Measurements from ENCODE around the gene NNMT. TPM values are rescaled to one million over a fixed set of nuclear protein-coding genes. Genes with fewer than 3 reads are reported as not detected.

Gene NNMT
- total RNA-seq, 1 experiment from 2014 or later: not detected

GRCh38 chr11:114307524-114308203 lies 11.5 kb downstream of the NNMT start:
- H4K5ac ChIP-seq (ENCODE audit: insufficient read length, low read depth, low read length): no peak overlapping the region
- H3K9me3 ChIP-seq (ENCODE audit: control insufficient read depth, low read depth, low read length): no peaks in the 10 kb centered on the region
- no peak overlapping the region for H3K18ac ChIP-seq (ENCODE audit: insufficient read length, low read depth, low read length)
- no peak overlapping the region for H4K8ac ChIP-seq (replicated peaks; ENCODE audit: insufficient read length, low read depth, low read length)
- no peak overlapping the region for H3K56ac ChIP-seq (ENCODE audit: insufficient read length, low read depth, low read length)
- Mint-ChIP-seq H3K4me1 (peaks cover 5 to 8% of the 10 kb centered on the region in 2 experiments; a peak in 3 of 4 replicates), H3K9me3 (no peaks in the 10 kb centered on the region; a peak in 1 of 5 replicates), H3K27ac (peak overlapping the region in 1 of 3 experiments; percentile 22; a peak in 1 of 7 replicates), H3K4me3 (no peak overlapping the region), H3K27me3 (ENCODE audit: low read depth) (peaks cover 12% of the 10 kb centered on the region), H3K36me3 (ENCODE audit: insufficient read depth in 1 of 3, low read depth in 3 of 3) (no peaks in the 10 kb centered on the region)
- H3K14ac ChIP-seq (ENCODE audit: insufficient read depth, low read length): no peak overlapping the region
- H4K20me1 ChIP-seq (ENCODE audit: control insufficient read depth, insufficient read depth, insufficient read length): no peaks in the 10 kb centered on the region
- no peaks in the 10 kb centered on the region for H3K4me1 ChIP-seq (ENCODE audit: insufficient read depth, low read length)
- no peak overlapping the region for H2BK20ac ChIP-seq (ENCODE audit: low read depth, low read length, poor library complexity, severe bottlenecking)
- no peaks in the 10 kb centered on the region for H3K79me1 ChIP-seq (ENCODE audit: insufficient read depth, low read depth, low read length, poor library complexity, severe bottlenecking)
- H3K4ac ChIP-seq (ENCODE audit: low read depth, low read length): no peak overlapping the region
- H3K27me3 ChIP-seq (ENCODE audit: insufficient read depth, low read length): no peaks in the 10 kb centered on the region
- no peak overlapping the region for H2BK5ac ChIP-seq (ENCODE audit: insufficient read length, low read length)
- H3K27ac ChIP-seq (ENCODE audit: insufficient read length, low read depth, low read length): no peak overlapping the region
- no peak overlapping the region for H2BK15ac ChIP-seq (ENCODE audit: low read depth, low read length)
- H2BK12ac ChIP-seq (ENCODE audit: insufficient read length, low read depth, low read length): no peak overlapping the region
- no peak for DNase-seq
- no peak overlapping the region for H3K23ac ChIP-seq (ENCODE audit: insufficient read length, low read depth, low read length)
- no CpG with 5 or more reads among the region's 9 CpGs for WGBS (ENCODE audit: extremely low coverage, insufficient read length, low lambda C conversion rate)
- H2AFZ ChIP-seq (ENCODE audit: low read length): no peak overlapping the region
- H2AK5ac ChIP-seq (ENCODE audit: insufficient read length, low read length): no peak overlapping the region
- H3K23me2 ChIP-seq (ENCODE audit: insufficient read length, low read depth, low read length, poor library complexity, severe bottlenecking): no peaks in the 10 kb centered on the region
- no peaks in the 10 kb centered on the region for H3K79me2 ChIP-seq (ENCODE audit: insufficient read depth, low read length)
- H3K9ac ChIP-seq (ENCODE audit: extremely low read depth, insufficient read length, low read length): no peak overlapping the region
- H3T11ph ChIP-seq (ENCODE audit: low read length): no peak overlapping the region
- TF ChIP-seq CTCF (conservative IDR thresholded peaks at IDR 0.05): no peak
- no peak overlapping the region for H2BK120ac ChIP-seq (ENCODE audit: low read depth, low read length, poor library complexity, severe bottlenecking)
- no peak overlapping the region for H3K4me2 ChIP-seq (ENCODE audit: insufficient read depth, insufficient read length, low read length)
- H4K91ac ChIP-seq (ENCODE audit: insufficient read length, low read depth, low read length): no peak overlapping the region
